GM19025 (cell line): Measurements from ENCODE around the gene CLDN2.

Experiments
- ATAC-seq: cut with Tn5 transposase; IDR thresholded peaks from one replicate; pipeline ENCODE4 v1.9.1; 2021; ENCODE audit warnings: mild to moderate bottlenecking, low read depth, moderate library complexity; ENCODE audit not compliant: unreplicated experiment

The CLDN2 gene

DNA sequence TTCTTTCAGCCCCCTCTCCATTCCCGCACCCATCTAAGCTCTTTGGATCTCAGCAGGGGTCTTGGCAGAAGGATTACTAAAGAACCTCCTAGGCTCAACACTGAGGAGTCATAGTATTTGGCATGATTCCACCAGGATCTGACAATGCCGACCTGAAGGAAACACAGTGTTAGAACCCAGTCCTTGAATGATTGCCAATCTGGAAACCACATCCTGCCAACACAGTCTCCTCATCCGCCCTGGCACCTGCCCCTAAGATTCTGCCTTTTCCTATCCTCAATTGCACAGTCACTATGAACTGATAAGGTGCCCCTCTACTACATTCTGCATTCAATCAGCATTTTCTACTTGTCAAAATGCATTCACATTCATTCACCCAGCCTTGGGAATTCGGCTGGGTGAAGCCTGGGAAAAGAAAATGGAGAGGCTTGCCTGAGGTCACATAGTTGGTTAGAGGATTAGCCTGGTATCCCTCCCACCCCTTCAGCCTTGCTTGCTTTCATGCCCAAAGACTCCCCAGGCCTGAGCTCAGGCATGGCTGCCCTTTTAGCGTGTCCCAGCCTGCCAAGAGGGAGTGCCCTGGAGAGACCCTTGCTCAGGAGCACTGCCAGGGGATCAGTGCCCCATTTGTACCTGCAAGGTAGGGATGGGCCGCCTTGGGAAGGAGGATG, 2.2 kb upstream of the CLDN2 start:
- no peak for ATAC-seq

- no peak for ATAC-seq
Measured at GRCh38 chrX:106921637-106922036, 1.4 kb downstream of the CLDN2 start.

DNA sequence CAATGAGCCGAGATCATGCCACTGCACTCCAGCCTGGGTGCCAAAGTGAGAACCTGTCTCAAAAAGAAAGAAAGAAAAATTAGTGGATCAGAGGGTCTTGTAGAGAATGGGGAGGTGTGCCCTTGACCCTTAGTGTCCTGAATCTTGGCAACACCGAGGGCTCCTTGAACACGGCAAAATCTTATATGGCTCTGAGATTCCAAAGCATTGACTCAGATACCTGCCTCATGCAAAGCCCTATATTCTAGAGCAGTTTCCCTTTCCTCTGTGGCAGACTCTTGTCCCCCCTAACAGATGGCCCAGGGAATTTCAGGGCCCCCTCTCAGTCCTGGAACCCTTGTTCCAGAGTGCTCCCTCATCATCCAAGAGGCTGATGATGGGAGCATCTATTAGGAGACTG, 6.8 kb downstream of the CLDN2 start:
- no peak for ATAC-seq

GRCh38 chrX:106927700-106928099, 7.5 kb downstream of the CLDN2 start:
- ATAC-seq = no peak

DNA sequence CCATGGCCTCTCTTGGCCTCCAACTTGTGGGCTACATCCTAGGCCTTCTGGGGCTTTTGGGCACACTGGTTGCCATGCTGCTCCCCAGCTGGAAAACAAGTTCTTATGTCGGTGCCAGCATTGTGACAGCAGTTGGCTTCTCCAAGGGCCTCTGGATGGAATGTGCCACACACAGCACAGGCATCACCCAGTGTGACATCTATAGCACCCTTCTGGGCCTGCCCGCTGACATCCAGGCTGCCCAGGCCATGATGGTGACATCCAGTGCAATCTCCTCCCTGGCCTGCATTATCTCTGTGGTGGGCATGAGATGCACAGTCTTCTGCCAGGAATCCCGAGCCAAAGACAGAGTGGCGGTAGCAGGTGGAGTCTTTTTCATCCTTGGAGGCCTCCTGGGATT, 8.0 kb downstream of the CLDN2 start:
- ATAC-seq = no peak

DNA sequence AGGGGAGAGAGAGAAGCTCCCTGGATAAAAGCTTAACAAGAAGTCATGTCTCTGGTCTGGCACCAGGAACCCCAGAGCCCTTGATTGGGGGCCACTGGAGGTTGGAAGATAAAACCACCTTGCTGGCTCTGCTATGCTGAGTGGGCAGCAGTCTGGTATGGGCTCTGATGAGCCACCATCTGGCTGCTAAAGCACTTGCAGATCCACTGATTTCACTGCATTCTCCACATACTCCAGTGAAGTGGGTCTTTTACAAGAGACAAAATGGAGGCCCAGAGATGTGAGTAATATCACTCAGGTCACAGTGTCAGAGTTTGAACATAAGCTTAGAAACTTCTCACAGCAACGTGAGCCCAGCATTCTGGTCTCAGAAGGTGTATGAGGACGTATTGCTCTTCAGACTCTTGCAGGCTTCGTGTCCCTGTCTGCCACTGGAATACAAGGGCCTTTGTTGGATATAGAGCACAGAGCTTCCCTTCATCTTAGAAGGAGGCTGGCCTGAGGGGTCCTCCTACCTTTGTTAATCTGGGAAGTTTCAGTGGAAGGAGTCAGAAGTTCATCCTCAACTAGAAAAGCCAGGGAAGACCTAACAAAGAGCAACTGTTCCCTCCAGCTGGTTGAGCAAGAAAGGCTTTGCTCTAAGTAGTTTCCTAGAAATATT, 11.8 kb downstream of the CLDN2 start:
- ATAC-seq = no peak

GRCh38 chrX:106932492-106932923, 12.3 kb downstream of the CLDN2 start:
- no peak for ATAC-seq

DNA sequence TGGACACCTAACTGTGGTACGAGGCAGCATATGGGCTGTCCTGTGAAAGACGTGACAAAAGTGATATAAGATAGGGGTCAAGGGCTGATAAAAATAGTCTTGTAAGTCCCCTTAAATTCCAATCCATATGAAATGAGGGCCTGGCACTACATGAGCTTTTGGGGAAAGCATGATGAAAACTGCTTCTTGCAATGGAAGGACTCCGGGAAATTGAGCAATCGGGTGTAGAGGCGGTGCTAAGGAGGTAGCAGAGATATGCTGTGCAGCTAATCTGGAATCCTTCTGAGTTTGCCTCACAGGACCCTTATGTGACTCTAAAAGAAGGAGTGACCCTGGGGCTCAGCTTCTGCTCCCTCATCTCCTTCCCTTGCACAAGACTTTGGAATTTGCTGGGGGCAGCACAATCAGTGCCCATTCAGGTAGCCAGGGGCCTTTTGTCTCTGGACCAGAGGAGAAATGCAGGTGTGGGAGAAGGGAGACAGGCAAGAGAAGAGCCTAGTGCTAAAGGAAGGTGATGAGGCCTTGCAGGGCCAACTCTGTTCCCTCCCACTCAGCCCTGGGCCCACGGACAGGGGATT, 12.8 kb downstream of the CLDN2 start:
- ATAC-seq = no peak

DNA sequence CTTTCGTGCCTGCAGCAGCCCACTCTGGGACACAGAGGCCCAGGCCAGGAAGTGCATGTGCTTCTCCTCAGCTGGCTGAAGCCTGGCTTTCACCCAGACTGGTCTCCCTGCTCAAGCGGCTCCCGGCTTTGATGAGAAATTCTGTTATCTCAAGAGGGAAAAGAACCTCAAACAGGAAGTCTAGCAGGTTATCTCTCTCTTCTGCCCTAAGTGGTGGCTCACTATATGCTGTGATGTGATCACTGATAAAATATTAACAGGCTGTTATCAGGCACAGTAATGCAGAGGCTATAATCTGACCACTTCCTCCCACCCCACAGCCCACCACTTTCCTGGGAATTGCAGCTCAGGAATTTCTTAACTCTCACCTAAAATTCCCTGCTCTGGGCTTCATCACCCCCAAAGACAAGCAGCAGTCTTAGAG, 13.3 kb downstream of the CLDN2 start:
- no peak for ATAC-seq

DNA sequence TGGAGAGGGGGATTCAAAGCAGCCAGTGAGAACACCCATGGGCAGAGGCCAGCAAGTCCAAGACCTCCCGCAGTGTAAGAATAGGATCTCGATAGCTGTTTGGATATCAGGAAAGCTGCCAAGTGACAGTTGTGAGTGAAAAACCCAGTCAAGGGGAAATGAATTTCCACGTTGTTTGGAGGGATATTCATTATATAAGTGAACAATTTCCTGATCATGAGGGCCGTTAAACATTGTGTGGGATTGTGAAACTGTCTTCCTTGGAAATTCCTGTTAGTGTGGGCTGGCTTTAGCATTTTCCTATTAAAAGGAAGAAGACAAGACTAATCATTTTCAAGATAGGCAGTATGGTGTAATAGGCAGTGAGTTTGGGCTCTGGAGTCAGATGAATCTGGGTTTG, 15.0 kb downstream of the CLDN2 start:
- no peak for ATAC-seq

DNA sequence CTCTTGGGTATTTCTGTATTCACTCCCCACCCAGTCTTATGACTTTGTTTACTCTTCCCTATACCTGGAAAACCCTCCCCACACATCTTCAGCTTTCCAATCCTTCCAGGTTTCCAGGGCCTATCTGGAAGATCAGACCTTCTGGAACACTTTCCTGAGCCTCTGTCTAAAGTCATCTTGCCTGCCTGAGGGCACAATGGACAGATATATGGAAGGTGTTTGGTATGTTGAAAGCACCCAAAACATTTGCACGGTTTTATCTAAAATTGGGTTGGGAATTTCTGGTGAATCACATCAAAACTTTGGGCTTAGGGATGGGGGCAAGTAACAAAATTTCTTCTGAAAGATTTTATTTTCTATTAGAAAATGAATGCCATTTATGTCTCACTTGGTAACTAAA, 16.0 kb downstream of the CLDN2 start:
- no peak for ATAC-seq

GRCh38 chrX:106939566-106939965, 19.4 kb downstream of the CLDN2 start:
- ATAC-seq = no peak

DNA sequence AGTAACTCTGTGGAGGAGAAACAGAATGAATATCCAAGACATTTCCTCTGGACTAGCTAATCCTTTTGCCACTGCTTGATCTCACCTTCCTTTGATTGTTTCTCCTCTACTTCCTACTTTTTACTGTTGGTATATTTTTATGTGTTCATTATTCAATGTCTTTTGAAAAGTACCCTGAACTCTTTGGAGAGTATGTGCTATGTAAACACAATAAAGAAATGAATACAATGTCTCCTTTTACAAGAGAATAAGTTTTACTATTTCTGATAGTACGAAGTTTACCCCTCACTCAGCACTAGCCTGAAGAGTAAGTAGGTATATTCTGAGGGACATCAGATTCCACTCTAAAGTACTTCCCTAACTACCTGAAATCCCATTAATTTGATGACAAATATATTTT, 19.9 kb downstream of the CLDN2 start:
- no peak for ATAC-seq

- no peak for ATAC-seq
Measured at GRCh38 chrX:106946464-106946863, 26.3 kb downstream of the CLDN2 start.

- no peak for ATAC-seq
Measured at GRCh38 chrX:106948641-106949040, 28.4 kb downstream of the CLDN2 start.

DNA sequence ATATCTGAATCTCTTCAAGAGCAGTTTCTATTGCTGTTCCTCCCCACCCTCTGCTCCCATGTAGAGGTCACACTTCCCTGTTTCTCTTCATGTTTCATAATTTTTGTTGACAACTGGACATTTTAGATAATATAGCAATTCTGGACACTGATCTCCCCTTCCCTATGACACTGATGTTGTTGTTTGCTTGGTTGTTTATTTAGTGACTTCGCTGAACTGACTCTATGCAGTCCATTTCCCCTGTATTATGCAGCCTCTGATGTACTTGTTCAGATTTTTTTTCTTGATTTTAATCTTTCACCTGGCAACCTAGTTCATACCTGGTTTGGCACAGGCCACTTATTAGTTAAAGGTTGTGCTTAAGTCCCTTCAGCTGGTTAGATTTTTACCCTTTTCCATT, 29.2 kb downstream of the CLDN2 start:
- ATAC-seq = no peak

GRCh38 chrX:106950381-106950780, 30.2 kb downstream of the CLDN2 start:
- ATAC-seq = no peak

DNA sequence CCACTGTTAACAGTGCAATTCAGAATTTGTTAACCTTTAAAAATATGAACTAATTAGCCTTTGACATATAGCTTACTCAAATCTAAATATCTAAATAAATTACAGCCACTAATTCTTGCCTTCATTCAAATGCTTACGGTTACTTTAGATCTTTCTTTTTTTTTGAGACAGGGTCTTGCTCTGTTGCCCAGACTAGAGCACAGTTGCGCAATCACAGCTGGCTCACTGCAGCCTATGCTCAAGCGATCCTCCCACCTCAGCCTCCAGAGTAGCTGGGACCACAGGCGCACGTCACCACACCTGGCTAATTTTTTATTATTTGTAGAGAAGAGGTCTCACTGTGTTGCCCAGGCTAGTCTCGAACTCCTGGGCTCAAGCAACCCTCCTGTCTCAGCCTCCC, 31.0 kb downstream of the CLDN2 start:
- ATAC-seq = no peak

DNA sequence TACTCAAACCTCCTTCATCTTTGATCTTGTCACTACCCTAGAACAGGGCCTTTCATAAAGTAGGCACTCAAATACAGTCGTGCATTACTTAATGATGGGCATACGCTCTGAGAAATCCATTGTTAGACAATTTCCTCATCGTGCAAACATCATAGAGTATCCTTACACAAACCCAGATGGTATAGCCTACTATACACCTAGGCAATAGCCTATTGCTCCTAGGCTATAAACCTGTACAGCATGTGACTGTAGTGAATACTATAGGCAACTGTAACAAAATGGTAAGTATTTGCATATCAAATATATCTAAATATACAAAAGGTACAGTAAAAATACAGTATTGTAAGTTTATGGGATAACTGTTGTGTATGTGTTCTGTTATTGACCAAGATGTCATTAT, 31.9 kb downstream of the CLDN2 start:
- no peak for ATAC-seq

DNA sequence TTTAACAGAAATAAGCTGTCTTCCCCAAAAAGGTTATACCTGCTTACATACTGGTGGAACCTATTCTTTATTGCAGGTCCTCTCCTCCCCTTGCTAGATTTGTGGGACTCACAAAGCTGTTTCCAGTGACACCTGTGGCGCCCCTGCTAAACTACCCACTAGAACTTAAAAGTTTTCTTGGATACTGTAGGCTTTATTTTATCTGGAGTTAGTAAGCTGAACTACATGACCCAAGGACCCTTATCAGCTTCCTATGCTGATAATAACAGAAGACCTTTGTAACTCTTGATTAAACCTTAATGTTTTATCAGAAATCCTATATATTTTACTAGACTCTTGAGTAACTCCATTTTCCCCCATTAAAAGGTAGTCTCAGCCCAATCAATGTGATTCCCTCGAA, 32.3 kb downstream of the CLDN2 start:
- ATAC-seq = no peak

GRCh38 chrX:106952988-106953387, 32.8 kb downstream of the CLDN2 start:
- no peak for ATAC-seq

- ATAC-seq = no peak
Measured at GRCh38 chrX:106954041-106954440, 33.8 kb downstream of the CLDN2 start.
